ENCODE measurements around the gene SLC15A1.

- TF ChIP-seq CTCF (conservative IDR thresholded peaks at IDR 0.05) (no peak), ZFX (IDR thresholded peaks at IDR 0.05) (no peak)
These were observed 84.3 kb downstream of the SLC15A1 start for GRCh38 chr13:98668155-98668554.
